Right atrium auricular region (tissue), 2 donors: Measurements from ENCODE around the gene XXYLT1. TPM values are rescaled to one million over a fixed set of nuclear protein-coding genes. Genes with fewer than 3 reads are reported as not detected.

ENCODE experiments used
- DNase-seq: peaks from one replicate; pipeline ENCODE4 v3.0.0-alpha.2; 2019; ENCODE audit warnings: low spot score
- H3K27ac ChIP-seq, 2 donors: fragments of 200-600 bp; sonication (generic); 1 replicate in 1 of 2; 2 replicates in 1 of 2; pipeline ENCODE4 v1.5.1; 2016 to 2019
- H3K27me3 ChIP-seq, 2 donors: fragments of 200-600 bp; sonication (generic); one replicate each; pipeline versions ENCODE4 v1.5.1 to v1.6.0; 2017 to 2019
- H3K36me3 ChIP-seq: fragments of 200-600 bp; sonication (generic); one replicate; pipeline ENCODE4 v1.5.1; 2016
- H3K4me1 ChIP-seq, 2 donors: fragments of 200-600 bp; sonication (generic); one replicate each; pipeline versions ENCODE4 v1.5.1 to v1.6.0; 2017 to 2019
- H3K4me3 ChIP-seq, 2 donors: fragments of 200-600 bp; sonication (generic); 1 replicate in 1 of 2; 2 replicates in 1 of 2; pipeline ENCODE4 v1.5.1; 2017 to 2019; ENCODE audit warnings: mild to moderate bottlenecking in 1 of 2, moderate library complexity in 1 of 2
- H3K9me3 ChIP-seq, 2 donors: fragments of 200-600 bp; sonication (generic); one replicate each; pipeline ENCODE4 v1.5.1; 2019
- CTCF ChIP-seq, 2 donors: fragments of 200-600 bp; sonication (generic); IDR thresholded peaks; one replicate each; pipeline ENCODE4 v1.5.1; 2019; ENCODE audit warnings: antibody characterized with exemption in 2 of 2
- total RNA-seq, 2 donors: library from RNA; depleted of rRNA; stranded (reverse); fragments of >200 nt; gene quantifications; one replicate each; pipeline ENCODE4 v1.1.0, GENCODE V29; 2016

Gene XXYLT1
- total RNA-seq, 2 donors from 2014 or later = 4.6 to 6.7 TPM

GRCh38 chr3:195096484-195097330 is 174.3 kb downstream of the XXYLT1 start:
- DNase-seq = no peak
- no peaks in the 10 kb centered on the region for H3K9me3 ChIP-seq

GRCh38 chr3:195096053-195096452 is 174.9 kb downstream of the XXYLT1 start:
- no peaks in the 10 kb centered on the region for H3K36me3 ChIP-seq
- no peak for TF ChIP-seq CTCF (IDR thresholded peaks at IDR 0.05)
- H3K27ac ChIP-seq = no peak overlapping the region
- no peak for DNase-seq
- no peaks in the 10 kb centered on the region for H3K27me3 ChIP-seq
- H3K9me3 ChIP-seq = no peaks in the 10 kb centered on the region
- H3K4me3 ChIP-seq = no peak overlapping the region
- H3K4me1 ChIP-seq = peaks cover 0 to 21% of the 10 kb centered on the region in 2 donors

More at GRCh38 chr3:195096484-195097330, 174.3 kb downstream of the XXYLT1 start:
- Histone ChIP-seq H3K4me1 (peaks cover 0 to 26% of the 10 kb centered on the region in 2 donors), H3K27me3 (no peaks in the 10 kb centered on the region), H3K27ac (peak overlapping the region in 1 of 2 donors; percentile 8), H3K4me3 (no peak overlapping the region), H3K36me3 (no peaks in the 10 kb centered on the region)
- TF ChIP-seq CTCF (IDR thresholded peaks at IDR 0.05) = no peak

- Histone ChIP-seq H3K4me3 (no peak overlapping the region), H3K36me3 (no peaks in the 10 kb centered on the region), H3K27ac (no peak overlapping the region), H3K9me3 (no peaks in the 10 kb centered on the region), H3K27me3 (no peaks in the 10 kb centered on the region), H3K4me1 (peaks cover 0 to 17% of the 10 kb centered on the region in 2 donors)
- DNase-seq = no peak
- no peak for TF ChIP-seq CTCF (IDR thresholded peaks at IDR 0.05)
Observed at GRCh38 chr3:195095704-195096036, 175.3 kb downstream of the XXYLT1 start.

- H3K4me1 ChIP-seq = peaks cover 0 to 12% of the 10 kb centered on the region in 2 donors
- no peaks in the 10 kb centered on the region for H3K27me3 ChIP-seq
- no peaks in the 10 kb centered on the region for H3K9me3 ChIP-seq
- DNase-seq = no peak
- no peak overlapping the region for H3K4me3 ChIP-seq
- no peak for TF ChIP-seq CTCF (IDR thresholded peaks at IDR 0.05)
- H3K27ac ChIP-seq = no peak overlapping the region
- H3K36me3 ChIP-seq = no peaks in the 10 kb centered on the region
Observed at GRCh38 chr3:195095035-195095703, 175.8 kb downstream of the XXYLT1 start.

GRCh38 chr3:195094191-195094921 is 176.6 kb downstream of the XXYLT1 start:
- Histone ChIP-seq H3K27me3 (no peaks in the 10 kb centered on the region), H3K9me3 (no peaks in the 10 kb centered on the region), H3K36me3 (no peaks in the 10 kb centered on the region), H3K4me1 (peaks cover 0 to 9% of the 10 kb centered on the region in 2 donors), H3K4me3 (no peak overlapping the region), H3K27ac (no peak overlapping the region)
- no peak for TF ChIP-seq CTCF (IDR thresholded peaks at IDR 0.05)
- DNase-seq = no peak
